ENCODE measurements around the gene EMC6.

The EMC6 gene

GRCh38 chr17:3663102-3664011 lies 5.3 kb upstream of the EMC6 start:
- FAIRE-seq (no peak), DNase-seq (ENCODE audit: insufficient read length, low spot score) (no peak)
- TF ChIP-seq CTCF (IDR thresholded peaks at IDR 0.05; ENCODE audit: insufficient read depth, missing control alignments) = no peak

- FAIRE-seq (no peak), DNase-seq (ENCODE audit: insufficient read length, low spot score) (no peak)
- TF ChIP-seq CTCF (IDR thresholded peaks at IDR 0.05; ENCODE audit: insufficient read depth, missing control alignments) = no peak
These were observed 2.8 kb upstream of the EMC6 start for GRCh38 chr17:3665834-3666233.

- TF ChIP-seq CTCF (IDR thresholded peaks at IDR 0.05; ENCODE audit: insufficient read depth, missing control alignments) = no peak
These were observed 2.1 kb upstream of the EMC6 start for GRCh38 chr17:3666516-3666915.

GRCh38 chr17:3667366-3668278 lies 990 bp upstream of the EMC6 start:
- FAIRE-seq (no peak), DNase-seq (ENCODE audit: insufficient read length, low spot score) (no peak)
- TF ChIP-seq CTCF (IDR thresholded peaks at IDR 0.05; ENCODE audit: insufficient read depth, missing control alignments) = no peak

More at GRCh38 chr17:3666516-3666915, 2.1 kb upstream of the EMC6 start:
- DNase-seq (ENCODE audit: insufficient read length, low spot score) (no peak), FAIRE-seq (no peak)

- no peak for TF ChIP-seq CTCF (IDR thresholded peaks at IDR 0.05; ENCODE audit: insufficient read depth, missing control alignments)
- no peak for FAIRE-seq
- no peak for DNase-seq (ENCODE audit: insufficient read length, low spot score)
These were observed 404 bp downstream of the EMC6 start for GRCh38 chr17:3669085-3669347.

GRCh38 chr17:3669548-3669947 lies 936 bp downstream of the EMC6 start:
- no peak for TF ChIP-seq CTCF (IDR thresholded peaks at IDR 0.05; ENCODE audit: insufficient read depth, missing control alignments)
- DNase-seq (ENCODE audit: insufficient read length, low spot score) (no peak), FAIRE-seq (no peak)
